B cell (primary cell): ENCODE data around the gene NRL. TPM values are rescaled to one million over a fixed set of nuclear protein-coding genes. Genes with fewer than 3 reads are reported as not detected.

Experiments
- ATAC-seq: fragments of 200-7000 bp; cut with Tn5 transposase; one replicate; pipeline ENCODE4 v1.10.0; 2021; ENCODE audit warnings: low read depth, mild to moderate bottlenecking, moderate number of reproducible peaks, moderate library complexity
- CTCF ChIA-PET: fragments of 350-600 bp; sonication (Branson Sonifier 250); formaldehyde crosslinking; loops from one replicate; lab custom pipeline; 2021; ENCODE audit warnings: antibody characterized with exemption, inconsistent platforms; lab: Charles Lee
- POLR2A ChIA-PET: fragments of 350-600 bp; sonication (Branson Sonifier 250); formaldehyde crosslinking; loops from one replicate; lab custom pipeline; 2021; ENCODE audit warnings: antibody characterized with exemption; lab: Charles Lee
- DNase-seq: peaks from one replicate; pipeline ENCODE4 v3.0.0; 2013
- H2AFZ ChIP-seq: 2 replicates; pipeline ENCODE4 v1.6.1; 2012; ENCODE audit warnings: mild to moderate bottlenecking, low read depth, low read length; ENCODE audit not compliant: insufficient read depth, poor library complexity, severe bottlenecking
- H3K27ac ChIP-seq, 2 donors: 1 replicate in 1 of 2; 2 replicates in 1 of 2; pipeline ENCODE4 v1.5.1; 2012 to 2013; ENCODE audit warnings: low read length in 2 of 2, mild to moderate bottlenecking in 2 of 2, moderate library complexity in 1 of 2
- H3K27me3 ChIP-seq, 4 experiments: fragments of 200-600 bp in 1 of 4; sonication (generic) in 1 of 4; replicated peaks in 1 of 4; 1 replicate in 2 of 4; 2 replicates in 2 of 4; pipeline versions ENCODE4 v1.6.1 to v1.7.0; 2013 to 2016; ENCODE audit warnings: low read length in 3 of 4, mild to moderate bottlenecking in 2 of 4, mixed read lengths in 1 of 4, moderate library complexity in 1 of 4; ENCODE audit not compliant: insufficient read depth in 4 of 4, control insufficient read depth in 3 of 4; ENCODE audit errors: control extremely low read depth in 1 of 4
- H3K36me3 ChIP-seq, 2 experiments: replicated peaks in 1 of 2; 1 replicate in 1 of 2; 2 replicates in 1 of 2; pipeline versions ENCODE4 v1.6.1 to v1.7.1; 2013; ENCODE audit warnings: low read length in 1 of 2; ENCODE audit not compliant: insufficient read depth in 2 of 2, control insufficient read depth in 1 of 2; ENCODE audit errors: control extremely low read depth in 1 of 2, extremely low read depth in 1 of 2
- H3K4me1 ChIP-seq, 2 donors: fragments of 200-600 bp in 1 of 2; sonication (generic) in 1 of 2; 1 replicate in 1 of 2; 2 replicates in 1 of 2; pipeline versions ENCODE4 v1.5.1 to v1.6.1; 2013 to 2017; ENCODE audit warnings: low read length in 2 of 2; ENCODE audit not compliant: control insufficient read depth in 2 of 2, insufficient read depth in 2 of 2
- H3K4me2 ChIP-seq: replicated peaks from 2 replicates; pipeline ENCODE3; 2012; ENCODE audit warnings: mild to moderate bottlenecking, low read depth, low read length; ENCODE audit not compliant: poor library complexity, severe bottlenecking
- H3K4me3 ChIP-seq, 5 experiments: fragments of 200-600 bp in 1 of 5; sonication (generic) in 1 of 5; 1 replicate in 3 of 5; 2 replicates in 2 of 5; pipeline versions ENCODE4 v1.5.1 to v1.7.0; 2011 to 2016; ENCODE audit warnings: low read length in 4 of 5, mild to moderate bottlenecking in 4 of 5, low read depth in 2 of 5, control low read depth in 1 of 5, moderate library complexity in 1 of 5; ENCODE audit not compliant: insufficient read depth in 1 of 5; ENCODE audit errors: control extremely low read depth in 1 of 5, extremely low read depth in 1 of 5
- H3K79me2 ChIP-seq: fragments of 200-600 bp; sonication (generic); one replicate; pipeline ENCODE4 v1.6.0; 2016; ENCODE audit warnings: low read length; ENCODE audit not compliant: control insufficient read depth, insufficient read depth
- H3K9ac ChIP-seq: fragments of 200-600 bp; sonication (generic); 2 replicates; pipeline ENCODE4 v1.6.1; 2017; ENCODE audit warnings: mild to moderate bottlenecking, low read length, moderate library complexity
- H3K9me3 ChIP-seq, 3 donors: one replicate each; pipeline versions ENCODE4 v1.6.1 to v1.7.1; 2013; ENCODE audit warnings: low read length in 2 of 3; ENCODE audit not compliant: control insufficient read depth in 2 of 3, insufficient read depth in 1 of 3; ENCODE audit errors: control extremely low read depth in 1 of 3
- H4K20me1 ChIP-seq: 2 replicates; pipeline ENCODE4 v1.6.0; 2012; ENCODE audit warnings: mild to moderate bottlenecking, low read length; ENCODE audit not compliant: insufficient read depth, control insufficient read depth, poor library complexity, severe bottlenecking
- H3K27ac Mint-ChIP-seq: one replicate; pipeline ENCODE4 v1.8.0; 2021; ENCODE audit warnings: mixed read lengths
- H3K27me3 Mint-ChIP-seq: one replicate; pipeline ENCODE4 v1.8.0; 2021; ENCODE audit warnings: mixed read lengths
- H3K4me1 Mint-ChIP-seq: one replicate; pipeline ENCODE4 v1.8.0; 2021; ENCODE audit warnings: mixed read lengths
- H3K4me3 Mint-ChIP-seq: one replicate; pipeline ENCODE4 v1.8.0; 2021; ENCODE audit warnings: mixed read lengths
- H3K9me3 Mint-ChIP-seq: one replicate; pipeline ENCODE4 v1.8.0; 2022; ENCODE audit warnings: mixed read lengths; ENCODE audit not compliant: insufficient read depth
- CTCF ChIP-seq: fragments of 200-600 bp; IDR thresholded peaks from one replicate; pipeline ENCODE4 v1.8.0; 2022; ENCODE audit warnings: antibody characterized with exemption, mild to moderate bottlenecking
- EZH2 ChIP-seq: IDR thresholded peaks from 2 replicates; pipeline ENCODE4 v1.6.1; 2012; ENCODE audit warnings: borderline replicate concordance, low read depth, mild to moderate bottlenecking, moderate library complexity, low read length; ENCODE audit not compliant: insufficient read depth, poor library complexity, severe bottlenecking
- intact Hi-C: fragments of 100-400 bp; cut with micrococcal nuclease; formaldehyde crosslinking; loops from one replicate; pipeline ENCODE4 v1.10.0; 2022
- polyA plus RNA-seq: library from polyadenylated mRNA; depleted of rRNA; stranded (reverse); fragments of >200 nt; gene quantifications from 2 replicates; pipeline ENCODE4 v1.2.3, GENCODE V29; 2012
- total RNA-seq, 2 donors: library from RNA; stranded (reverse); fragments of 120-200 nt in 1 of 2; gene quantifications; 1 replicate in 1 of 2; 2 replicates in 1 of 2; pipeline versions ENCODE4 v1.2.3 to v1.2.4, GENCODE V29; 2013 to 2022

Gene NRL
- total and polyA plus RNA-seq, 2 donors (not counting 1 experiment from before 2014, with no cell fraction given), result 7.0 to 8.8 TPM

DNA sequence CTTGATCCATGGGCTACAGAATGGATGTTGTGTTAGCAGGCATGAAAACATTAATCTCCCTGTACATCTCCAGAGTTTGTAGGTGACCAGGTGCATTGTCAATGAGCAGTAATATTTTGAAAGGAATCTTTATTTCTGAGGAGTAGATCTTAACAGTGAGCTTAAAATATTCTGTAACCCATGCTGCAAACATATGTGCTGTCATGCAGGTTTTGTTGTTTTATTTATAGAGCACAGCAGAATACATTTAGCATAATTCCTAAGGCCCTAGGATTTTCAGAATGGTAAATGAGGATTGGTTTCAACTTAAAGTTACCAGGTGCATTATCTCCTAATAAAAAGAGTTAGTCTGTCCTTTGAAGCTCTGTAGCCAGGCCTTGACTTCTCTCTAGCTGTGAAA, 12.2 kb upstream of the NRL start:
- Histone ChIP-seq H4K20me1 (no peaks in the 10 kb centered on the region), H3K79me2 (peaks cover 4% of the 10 kb centered on the region), H3K36me3 (peaks cover 3 to 10% of the 10 kb centered on the region in 2 experiments), H3K4me3 (no peak overlapping the region), H3K27me3 (no peaks in the 10 kb centered on the region), H3K4me1 (peaks cover 34 to 35% of the 10 kb centered on the region in 2 donors), H3K9ac (no peak overlapping the region), H3K27ac (no peak overlapping the region), H3K9me3 (no peaks in the 10 kb centered on the region), H3K4me2 (no peak overlapping the region), H2AFZ (no peak overlapping the region)
- H3K4me3 Mint-ChIP-seq, result no peak overlapping the region
- no peak overlapping the region for H3K27ac Mint-ChIP-seq
- ChIA-PET POLR2A (interaction anchor here (1.2 kb wide), 1 partner anchor 9 kb away, joined by 3 read pairs; the partner anchor contains the start of gene PSME1), CTCF (interaction anchor here (1.1 to 1.6 kb wide), 5 partner anchors 9 to 153 kb away, joined by 3 to 5 read pairs (median 4); partner anchors contain the start of gene PSME1)
- intact Hi-C loops, result no loop called here
- H3K4me1 Mint-ChIP-seq, result peaks cover 35% of the 10 kb centered on the region
- TF ChIP-seq CTCF, result no peak
- TF ChIP-seq EZH2, result no peak
- no peaks in the 10 kb centered on the region for H3K9me3 Mint-ChIP-seq
- H3K27me3 Mint-ChIP-seq, result no peaks in the 10 kb centered on the region
- ATAC-seq, result no peak
- DNase-seq, result no peak
